ENCODE results near the gene GPR37. TPM values are rescaled to one million over a fixed set of nuclear protein-coding genes. Genes with fewer than 3 reads are reported as not detected.

GPR37 gene
- total and polyA plus RNA-seq, 2 experiments from 2014 or later, result 3.6 to 8.8 TPM

DNA sequence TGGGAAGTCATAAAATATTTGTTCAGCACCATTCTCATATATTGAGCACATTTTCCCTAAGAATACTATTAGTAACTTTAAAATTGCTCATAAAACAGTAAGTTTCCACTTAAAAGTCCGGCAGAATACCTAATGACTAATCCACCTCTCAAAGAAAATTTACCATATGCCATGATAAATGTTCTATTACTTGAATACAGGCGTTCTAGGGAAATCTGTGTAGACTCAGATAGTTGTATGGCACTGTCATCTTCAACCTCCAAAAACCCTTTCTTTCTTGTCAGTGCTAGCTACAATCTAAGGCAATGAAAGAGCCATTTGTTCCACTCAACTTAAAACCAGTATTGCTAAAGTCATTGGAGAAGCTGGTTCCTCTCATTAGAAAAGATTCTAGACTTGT lies 7.3 kb downstream of the GPR37 start:
- H3K4me3 ChIP-seq, result no peak overlapping the region
- TF ChIP-seq, protein P1, sequence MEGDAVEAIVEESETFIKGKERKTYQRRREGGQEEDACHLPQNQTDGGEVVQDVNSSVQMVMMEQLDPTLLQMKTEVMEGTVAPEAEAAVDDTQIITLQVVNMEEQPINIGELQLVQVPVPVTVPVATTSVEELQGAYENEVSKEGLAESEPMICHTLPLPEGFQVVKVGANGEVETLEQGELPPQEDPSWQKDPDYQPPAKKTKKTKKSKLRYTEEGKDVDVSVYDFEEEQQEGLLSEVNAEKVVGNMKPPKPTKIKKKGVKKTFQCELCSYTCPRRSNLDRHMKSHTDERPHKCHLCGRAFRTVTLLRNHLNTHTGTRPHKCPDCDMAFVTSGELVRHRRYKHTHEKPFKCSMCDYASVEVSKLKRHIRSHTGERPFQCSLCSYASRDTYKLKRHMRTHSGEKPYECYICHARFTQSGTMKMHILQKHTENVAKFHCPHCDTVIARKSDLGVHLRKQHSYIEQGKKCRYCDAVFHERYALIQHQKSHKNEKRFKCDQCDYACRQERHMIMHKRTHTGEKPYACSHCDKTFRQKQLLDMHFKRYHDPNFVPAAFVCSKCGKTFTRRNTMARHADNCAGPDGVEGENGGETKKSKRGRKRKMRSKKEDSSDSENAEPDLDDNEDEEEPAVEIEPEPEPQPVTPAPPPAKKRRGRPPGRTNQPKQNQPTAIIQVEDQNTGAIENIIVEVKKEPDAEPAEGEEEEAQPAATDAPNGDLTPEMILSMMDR (IDR thresholded peaks at IDR 0.05; ENCODE audit: poor library complexity), result no peak
- no peak for TF ChIP-seq EZH2 (IDR thresholded peaks at IDR 0.05; ENCODE audit: borderline replicate concordance)
- TF ChIP-seq EZH2phosphoT487 (IDR thresholded peaks at IDR 0.05; ENCODE audit: low read depth, severe bottlenecking, unreplicated experiment), result no peak
- H3K27me3 ChIP-seq, result peaks cover 4% of the 10 kb centered on the region
- no peaks in the 10 kb centered on the region for H3K9me3 ChIP-seq (ENCODE audit: low read depth)
- WGBS (ENCODE audit: low lambda C conversion rate, missing lambda C conversion rate), result 56% methylated on average over 2 of the region's 2 CpGs
- H3K79me2 ChIP-seq, result no peaks in the 10 kb centered on the region
- peaks cover 13% of the 10 kb centered on the region for H3K4me1 ChIP-seq (ENCODE audit: insufficient read depth)
- H3K9me2 ChIP-seq (replicated peaks; ENCODE audit: insufficient read depth), result no peaks in the 10 kb centered on the region
- H4K20me1 ChIP-seq (ENCODE audit: insufficient read depth, poor library complexity, severe bottlenecking), result no peaks in the 10 kb centered on the region
- no peak overlapping the region for H3K4me2 ChIP-seq
- DNase-seq (ENCODE audit: low spot score), result no peak
- no peak overlapping the region for H2AFZ ChIP-seq
- no peaks in the 10 kb centered on the region for H3K36me3 ChIP-seq (replicated peaks; ENCODE audit: insufficient read depth, low read depth)
- H3K27ac ChIP-seq, result no peak overlapping the region

DNA sequence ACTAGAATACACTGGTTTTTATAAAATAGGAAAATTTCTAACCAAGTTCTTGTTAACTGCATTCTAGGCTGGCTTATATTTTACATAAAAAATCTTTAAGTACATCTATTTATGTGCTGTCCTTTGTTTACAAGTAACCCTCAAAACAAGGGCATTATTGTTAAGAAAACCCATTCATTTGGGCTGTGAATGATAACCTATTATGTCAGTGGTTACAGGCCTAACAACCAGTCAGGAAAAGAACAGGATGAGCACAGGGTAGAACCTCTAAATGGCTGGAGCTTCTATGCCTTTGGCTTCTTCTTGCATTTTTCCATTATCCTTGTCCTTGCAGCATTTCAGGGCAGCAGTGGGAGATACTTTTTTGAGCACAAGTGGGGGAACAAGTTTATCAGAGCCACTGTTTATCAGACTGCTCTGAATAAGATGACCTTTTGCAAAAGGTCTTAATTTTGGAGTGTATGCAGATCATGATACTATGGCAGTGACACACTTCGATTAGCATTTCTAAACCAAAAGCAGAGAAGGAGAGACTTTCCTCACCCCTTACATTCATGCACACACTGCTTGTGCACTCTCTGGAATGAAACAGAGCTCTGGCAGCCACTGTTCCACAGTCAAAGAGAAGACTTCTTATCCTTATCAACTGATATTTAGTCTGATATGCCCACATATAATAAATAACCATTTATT lies 10.9 kb downstream of the GPR37 start:
- Histone ChIP-seq H3K9me2 (replicated peaks; ENCODE audit: insufficient read depth) (no peaks in the 10 kb centered on the region), H4K20me1 (ENCODE audit: insufficient read depth, poor library complexity, severe bottlenecking) (no peaks in the 10 kb centered on the region), H3K4me1 (ENCODE audit: insufficient read depth) (no peaks in the 10 kb centered on the region), H3K27ac (no peak overlapping the region), H3K4me3 (no peak overlapping the region), H3K27me3 (no peaks in the 10 kb centered on the region), H3K9me3 (ENCODE audit: low read depth) (no peaks in the 10 kb centered on the region), H3K79me2 (no peaks in the 10 kb centered on the region), H3K36me3 (replicated peaks; ENCODE audit: insufficient read depth, low read depth) (no peaks in the 10 kb centered on the region), H3K4me2 (no peak overlapping the region), H2AFZ (no peak overlapping the region)
- 57% methylated on average over 1 of the region's 1 CpG for WGBS (ENCODE audit: low lambda C conversion rate, missing lambda C conversion rate)
- TF ChIP-seq EZH2 (IDR thresholded peaks at IDR 0.05; ENCODE audit: borderline replicate concordance) (no peak), EZH2phosphoT487 (IDR thresholded peaks at IDR 0.05; ENCODE audit: low read depth, severe bottlenecking, unreplicated experiment) (no peak)
- TF ChIP-seq, protein P1 (IDR thresholded peaks at IDR 0.05; ENCODE audit: poor library complexity), result no peak
- DNase-seq (ENCODE audit: low spot score), result no peak

DNA sequence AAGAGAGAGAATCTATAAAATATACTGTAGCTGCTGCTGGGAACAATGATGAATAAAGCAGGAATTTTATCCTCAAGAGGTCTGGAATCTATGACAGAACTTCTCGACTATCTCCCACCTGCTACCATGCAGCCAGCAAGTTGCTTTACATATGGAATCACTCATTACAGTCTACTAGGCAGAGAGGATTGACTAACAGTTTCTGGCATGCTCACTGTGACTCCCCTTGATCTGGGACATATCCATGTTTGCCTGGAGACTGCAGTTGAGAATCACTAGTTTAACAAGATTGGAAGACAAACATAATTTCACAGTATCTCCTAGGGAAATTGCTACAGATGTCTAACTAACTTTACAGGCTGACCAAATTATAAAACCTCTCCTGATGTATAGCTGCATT lies 13.3 kb downstream of the GPR37 start:
- TF ChIP-seq EZH2 (IDR thresholded peaks at IDR 0.05; ENCODE audit: borderline replicate concordance) (no peak), EZH2phosphoT487 (IDR thresholded peaks at IDR 0.05; ENCODE audit: low read depth, severe bottlenecking, unreplicated experiment) (no peak)
- TF ChIP-seq, protein P1 (IDR thresholded peaks at IDR 0.05; ENCODE audit: poor library complexity), result no peak
- 73% methylated on average over 1 of the region's 1 CpG for WGBS (ENCODE audit: low lambda C conversion rate, missing lambda C conversion rate)
- Histone ChIP-seq H3K4me2 (no peak overlapping the region), H3K4me3 (no peak overlapping the region), H3K27me3 (no peaks in the 10 kb centered on the region), H3K9me3 (ENCODE audit: low read depth) (no peaks in the 10 kb centered on the region), H4K20me1 (ENCODE audit: insufficient read depth, poor library complexity, severe bottlenecking) (no peaks in the 10 kb centered on the region), H3K9me2 (replicated peaks; ENCODE audit: insufficient read depth) (no peaks in the 10 kb centered on the region), H3K79me2 (no peaks in the 10 kb centered on the region), H3K4me1 (ENCODE audit: insufficient read depth) (no peaks in the 10 kb centered on the region), H3K27ac (no peak overlapping the region), H2AFZ (no peak overlapping the region), H3K36me3 (replicated peaks; ENCODE audit: insufficient read depth, low read depth) (no peaks in the 10 kb centered on the region)
- DNase-seq (ENCODE audit: low spot score), result no peak
